OCI-LY3 (cell line): Measurements from ENCODE around the gene B4GALNT3.
A peak's percentile ranks its signal among the peaks of the same experiment; 100 is the strongest.

ENCODE experiments used
- H2AFZ ChIP-seq: fragments of 200-600, 300-600 bp; shearing (Covaris generic); 2 replicates; pipeline ENCODE4 v1.6.0; 2014; ENCODE audit warnings: antibody characterized with exemption, low read depth, low read length
- H3K27ac ChIP-seq: fragments of 200-600, 300-600 bp; sonication (generic); 2 replicates; pipeline ENCODE4 v1.5.1; 2014; ENCODE audit warnings: mild to moderate bottlenecking, low read length, moderate library complexity, mixed read lengths
- H3K27me3 ChIP-seq: fragments of 200-600, 300-600 bp; sonication (generic); 2 replicates; pipeline ENCODE4 v1.6.1; 2014; ENCODE audit warnings: low read depth, low read length, mixed read lengths
- H3K36me3 ChIP-seq: fragments of 200-600, 300-600 bp; sonication (generic); replicated peaks from 2 replicates; pipeline ENCODE3; 2014; ENCODE audit warnings: low read depth, low read length, mixed read lengths
- H3K4me1 ChIP-seq: fragments of 300-600, 200-600 bp; sonication (generic); 2 replicates; pipeline ENCODE4 v1.6.1; 2014; ENCODE audit warnings: low read length, mixed read lengths
- H3K4me2 ChIP-seq: fragments of 200-600, 300-600 bp; sonication (generic); 2 replicates; pipeline ENCODE4 v1.6.1; 2014; ENCODE audit warnings: low read length, mixed read lengths
- H3K4me3 ChIP-seq: fragments of 300-600, 200-600 bp; sonication (generic); 2 replicates; pipeline ENCODE4 v1.5.1; 2014; ENCODE audit warnings: antibody characterized with exemption, mild to moderate bottlenecking, low read length, moderate library complexity
- H3K79me2 ChIP-seq: fragments of 300-600, 200-600 bp; shearing (Covaris generic); 2 replicates; pipeline ENCODE4 v1.6.1; 2014; ENCODE audit warnings: mild to moderate bottlenecking, low read length, mixed read lengths
- H3K9ac ChIP-seq: fragments of 300-600, 200-600 bp; shearing (Covaris generic); 2 replicates; pipeline ENCODE4 v1.6.0; 2014; ENCODE audit warnings: mild to moderate bottlenecking, low read length, moderate library complexity
- H3K9me3 ChIP-seq: fragments of 200-600, 300-600 bp; shearing (Covaris generic); 2 replicates; pipeline ENCODE4 v1.6.1; 2014; ENCODE audit warnings: low read length, mixed read lengths; ENCODE audit not compliant: insufficient read depth
- H4K20me1 ChIP-seq: fragments of 200-600, 300-600 bp; sonication (generic); 2 replicates; pipeline ENCODE4 v1.6.1; 2016; ENCODE audit warnings: low read length, mixed read lengths; ENCODE audit not compliant: insufficient read depth
- EZH2phosphoT487 ChIP-seq: fragments of 200-600 bp; shearing (Covaris generic); IDR thresholded peaks from 2 replicates; pipeline ENCODE4 v1.6.1; 2018; ENCODE audit warnings: antibody characterized with exemption, mixed run types, low read depth
- TF ChIP-seq, protein P1 (sequence below): fragments of 200-600, 300-600 bp; sonication (generic); IDR thresholded peaks from 2 replicates; pipeline ENCODE4 v1.5.1; 2014; ENCODE audit warnings: antibody characterized with exemption, low read length, low read depth

The B4GALNT3 gene

DNA sequence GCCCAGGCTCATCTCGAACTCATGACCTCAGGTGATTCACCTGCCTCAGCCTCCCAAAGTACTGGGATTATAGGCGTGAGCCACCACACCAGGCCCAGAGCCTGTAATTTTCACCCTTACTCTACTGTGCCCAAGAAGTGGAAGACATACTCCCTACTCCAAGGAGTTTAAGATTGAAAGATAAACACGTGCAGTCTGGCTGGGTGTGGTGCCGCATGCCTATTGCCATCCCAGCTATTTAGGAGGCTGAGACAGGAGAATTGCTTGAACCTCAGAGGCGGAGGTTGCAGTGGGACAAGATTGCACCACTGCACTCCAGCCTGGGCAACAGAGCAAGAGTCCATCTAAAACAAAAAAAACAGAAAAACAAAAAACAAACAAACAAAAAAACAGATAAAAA lies 113.5 kb downstream of the B4GALNT3 start:
- H3K9ac ChIP-seq = no peak overlapping the region
- no peak overlapping the region for H3K4me3 ChIP-seq
- no peaks in the 10 kb centered on the region for H3K27me3 ChIP-seq
- peaks cover 27% of the 10 kb centered on the region for H3K4me1 ChIP-seq
- no peak overlapping the region for H3K4me2 ChIP-seq
- no peaks in the 10 kb centered on the region for H4K20me1 ChIP-seq
- no peak overlapping the region for H2AFZ ChIP-seq
- no peaks in the 10 kb centered on the region for H3K79me2 ChIP-seq
- no peaks in the 10 kb centered on the region for H3K36me3 ChIP-seq
- no peaks in the 10 kb centered on the region for H3K9me3 ChIP-seq
- H3K27ac ChIP-seq = no peak overlapping the region
- TF ChIP-seq EZH2phosphoT487 = no peak
- TF ChIP-seq, protein P1, sequence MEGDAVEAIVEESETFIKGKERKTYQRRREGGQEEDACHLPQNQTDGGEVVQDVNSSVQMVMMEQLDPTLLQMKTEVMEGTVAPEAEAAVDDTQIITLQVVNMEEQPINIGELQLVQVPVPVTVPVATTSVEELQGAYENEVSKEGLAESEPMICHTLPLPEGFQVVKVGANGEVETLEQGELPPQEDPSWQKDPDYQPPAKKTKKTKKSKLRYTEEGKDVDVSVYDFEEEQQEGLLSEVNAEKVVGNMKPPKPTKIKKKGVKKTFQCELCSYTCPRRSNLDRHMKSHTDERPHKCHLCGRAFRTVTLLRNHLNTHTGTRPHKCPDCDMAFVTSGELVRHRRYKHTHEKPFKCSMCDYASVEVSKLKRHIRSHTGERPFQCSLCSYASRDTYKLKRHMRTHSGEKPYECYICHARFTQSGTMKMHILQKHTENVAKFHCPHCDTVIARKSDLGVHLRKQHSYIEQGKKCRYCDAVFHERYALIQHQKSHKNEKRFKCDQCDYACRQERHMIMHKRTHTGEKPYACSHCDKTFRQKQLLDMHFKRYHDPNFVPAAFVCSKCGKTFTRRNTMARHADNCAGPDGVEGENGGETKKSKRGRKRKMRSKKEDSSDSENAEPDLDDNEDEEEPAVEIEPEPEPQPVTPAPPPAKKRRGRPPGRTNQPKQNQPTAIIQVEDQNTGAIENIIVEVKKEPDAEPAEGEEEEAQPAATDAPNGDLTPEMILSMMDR = no peak

DNA sequence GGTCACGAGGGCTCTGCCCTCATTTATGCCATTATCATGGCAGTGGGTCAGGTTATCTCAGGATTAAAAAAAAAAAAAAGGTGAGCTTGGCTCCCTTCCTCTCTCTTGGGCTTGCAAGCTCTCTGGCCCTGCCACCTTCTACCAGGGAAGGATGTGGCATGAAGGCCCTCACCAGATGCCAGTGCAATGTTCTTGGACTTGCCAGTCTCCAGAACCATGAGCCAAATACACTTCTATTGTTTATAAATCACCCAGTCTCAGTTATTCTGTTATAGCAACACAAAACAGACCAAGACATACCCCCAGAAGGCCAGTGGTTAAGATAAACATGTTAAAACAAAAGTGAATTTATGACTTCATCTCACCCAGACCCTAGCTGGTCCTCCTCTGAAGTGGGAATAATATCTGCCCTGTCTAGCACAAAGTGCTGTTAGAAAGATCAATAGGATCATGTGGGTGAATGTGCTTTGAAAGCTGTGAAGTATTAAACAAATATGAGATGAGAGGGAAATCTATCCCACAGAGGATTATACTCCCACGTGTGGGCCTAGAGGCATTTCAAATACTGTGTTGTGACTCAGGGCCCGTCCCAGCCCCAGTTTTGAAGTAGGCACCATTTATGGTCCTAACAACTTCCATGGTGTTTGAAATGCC lies 114.9 kb downstream of the B4GALNT3 start:
- Histone ChIP-seq H3K9me3 (no peaks in the 10 kb centered on the region), H3K4me1 (peaks cover 24% of the 10 kb centered on the region), H3K36me3 (no peaks in the 10 kb centered on the region), H3K79me2 (no peaks in the 10 kb centered on the region), H3K9ac (no peak overlapping the region), H4K20me1 (no peaks in the 10 kb centered on the region), H3K27ac (no peak overlapping the region), H3K4me2 (no peak overlapping the region), H2AFZ (no peak overlapping the region), H3K27me3 (no peaks in the 10 kb centered on the region), H3K4me3 (no peak overlapping the region)
- TF ChIP-seq EZH2phosphoT487 = no peak
- TF ChIP-seq, protein P1 = no peak

DNA sequence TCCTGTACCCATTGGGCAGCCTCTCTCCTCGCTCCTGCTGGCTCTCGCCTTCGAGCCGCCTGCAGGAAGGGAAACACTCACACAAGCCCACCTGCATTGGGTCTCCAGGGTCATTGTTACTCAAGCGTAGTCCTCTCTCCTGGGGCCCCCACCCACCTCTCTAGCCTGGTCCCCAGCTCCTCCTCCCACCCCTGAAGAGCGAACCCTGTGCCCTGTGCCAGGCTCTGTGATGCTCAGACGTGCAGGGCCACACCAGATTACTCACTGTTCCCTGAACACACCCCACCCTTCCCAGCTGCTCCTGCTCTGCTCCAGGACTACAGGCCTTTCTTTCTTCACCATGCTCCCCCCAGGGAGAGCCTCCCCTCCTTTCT lies 115.4 kb downstream of the B4GALNT3 start:
- Histone ChIP-seq H3K9ac (no peak overlapping the region), H3K4me3 (no peak overlapping the region), H3K27me3 (no peaks in the 10 kb centered on the region), H3K9me3 (no peaks in the 10 kb centered on the region), H3K4me1 (peaks cover 24% of the 10 kb centered on the region), H2AFZ (no peak overlapping the region), H3K79me2 (no peaks in the 10 kb centered on the region), H3K4me2 (no peak overlapping the region), H3K27ac (no peak overlapping the region), H4K20me1 (no peaks in the 10 kb centered on the region), H3K36me3 (no peaks in the 10 kb centered on the region)
- TF ChIP-seq, protein P1 = no peak
- TF ChIP-seq EZH2phosphoT487 = no peak

DNA sequence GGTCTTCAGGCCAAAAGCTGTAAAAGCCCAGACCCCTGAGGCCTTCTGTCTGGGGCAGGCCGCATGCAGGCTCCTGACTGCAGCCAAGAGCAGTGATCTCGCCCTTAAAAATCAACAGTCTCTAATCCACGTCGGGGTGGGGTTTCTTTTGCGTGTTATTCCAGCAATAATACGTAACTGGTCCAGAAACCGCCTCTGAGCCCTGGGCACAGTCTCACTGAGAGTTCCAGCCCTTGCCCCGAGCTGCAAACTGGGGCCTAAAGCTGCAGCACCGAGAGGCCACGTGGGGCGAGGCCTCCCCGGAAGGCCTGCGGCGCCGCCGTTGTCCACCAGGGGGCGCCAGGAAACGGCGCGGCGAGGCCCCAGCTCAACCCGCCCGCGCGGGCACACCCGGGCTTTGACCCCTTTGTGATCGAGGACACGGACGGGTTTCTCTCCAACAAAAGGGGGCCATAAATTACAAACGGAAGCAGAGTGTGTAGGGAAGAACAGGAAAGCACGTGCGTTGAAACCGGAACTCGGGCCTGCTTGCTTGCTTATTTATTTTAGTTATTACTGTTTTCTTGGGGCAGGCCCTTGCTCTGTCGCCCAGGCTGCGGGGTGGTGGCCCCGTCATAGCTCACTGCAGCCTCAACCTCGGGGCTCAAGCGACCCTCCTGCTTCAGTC lies 116.3 kb downstream of the B4GALNT3 start:
- Histone ChIP-seq H3K9ac (peak overlapping the region; percentile 36; the same call in 1 of the 2 replicates), H3K79me2 (no peaks in the 10 kb centered on the region), H3K4me1 (peaks cover 24% of the 10 kb centered on the region), H2AFZ (peak overlapping the region; percentile 81), H3K27me3 (no peaks in the 10 kb centered on the region), H3K9me3 (no peaks in the 10 kb centered on the region), H3K36me3 (no peaks in the 10 kb centered on the region), H3K4me2 (peak overlapping the region; percentile 51), H3K4me3 (peak overlapping the region; percentile 35), H3K27ac (no peak overlapping the region), H4K20me1 (no peaks in the 10 kb centered on the region)
- TF ChIP-seq, protein P1 = peak; percentile 96
- TF ChIP-seq EZH2phosphoT487 = no peak
